Mononuclear cell (primary cell): ENCODE results near the gene CCR5AS.

Source experiments
- H3K27me3 ChIP-seq: 2 replicates; pipeline ENCODE4 v1.6.0; 2011; ENCODE audit warnings: low read length, control low read depth; ENCODE audit not compliant: insufficient read depth
- H3K4me1 ChIP-seq: 2 replicates; pipeline ENCODE4 v1.5.1; 2011; ENCODE audit warnings: mild to moderate bottlenecking, low read length, control low read depth; ENCODE audit not compliant: insufficient read depth
- H3K4me3 ChIP-seq: 2 replicates; pipeline ENCODE4 v1.5.1; 2011; ENCODE audit warnings: mild to moderate bottlenecking, low read length, moderate library complexity
- H3K9me3 ChIP-seq: 2 replicates; pipeline ENCODE4 v1.5.1; 2011; ENCODE audit warnings: low read depth, mild to moderate bottlenecking, control low read depth, low read length

Gene CCR5AS

DNA sequence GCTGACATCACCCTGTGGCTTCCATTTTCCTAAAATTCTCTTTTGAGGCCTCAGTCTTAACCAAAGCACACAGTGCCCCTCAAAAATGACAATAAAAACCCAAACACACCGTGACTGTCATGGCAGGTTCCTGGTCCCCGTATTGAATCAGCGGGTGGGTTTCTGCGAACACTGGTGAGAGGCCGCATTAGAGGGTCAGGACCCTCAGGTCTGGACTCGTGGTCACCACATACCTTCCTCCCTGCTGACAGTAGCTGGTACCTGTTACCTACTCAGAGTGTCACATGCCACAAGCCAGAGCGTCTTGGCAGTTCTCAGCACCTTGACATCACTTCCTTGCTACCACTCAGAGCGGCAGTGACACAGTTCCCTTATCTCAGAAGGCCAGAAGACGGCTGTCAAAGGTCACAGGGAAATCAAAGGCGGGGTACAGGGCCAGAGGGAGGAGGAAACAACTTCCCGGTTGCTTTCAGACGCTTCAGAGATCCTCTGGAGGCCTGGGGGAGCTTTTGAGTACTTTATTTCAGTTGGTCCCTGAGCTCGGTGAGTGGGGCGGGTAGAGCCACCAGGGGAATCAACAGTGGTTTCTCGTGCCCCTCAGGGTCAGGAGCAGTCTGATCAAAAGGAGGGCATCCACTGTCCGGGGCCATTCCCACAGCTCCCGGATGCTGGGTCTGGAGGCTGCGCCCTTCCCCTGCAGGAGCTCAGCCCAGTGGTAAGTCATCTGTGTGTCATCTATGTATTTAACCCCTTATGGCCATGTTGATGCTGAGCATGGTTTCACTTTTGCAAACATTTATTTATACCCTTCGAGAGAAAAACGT is at the start of gene CCR5AS, which contains the start of gene CCRL2:
Gene CCR5AS (minus strand): TSS at position 279 of the 824 bp plus-strand sequence.
Gene CCRL2 (plus strand): TSS at position 472 of the 824 bp plus-strand sequence. CDS start 821 bp downstream, outside the sequence.
- H3K9me3 ChIP-seq, result no peaks in the 10 kb centered on the region
- H3K4me3 ChIP-seq, result peak within 1 kb of the TSS; percentile 42
- H3K27me3 ChIP-seq, result no peaks in the 10 kb centered on the region
- peaks cover 40% of the 10 kb centered on the region for H3K4me1 ChIP-seq

DNA sequence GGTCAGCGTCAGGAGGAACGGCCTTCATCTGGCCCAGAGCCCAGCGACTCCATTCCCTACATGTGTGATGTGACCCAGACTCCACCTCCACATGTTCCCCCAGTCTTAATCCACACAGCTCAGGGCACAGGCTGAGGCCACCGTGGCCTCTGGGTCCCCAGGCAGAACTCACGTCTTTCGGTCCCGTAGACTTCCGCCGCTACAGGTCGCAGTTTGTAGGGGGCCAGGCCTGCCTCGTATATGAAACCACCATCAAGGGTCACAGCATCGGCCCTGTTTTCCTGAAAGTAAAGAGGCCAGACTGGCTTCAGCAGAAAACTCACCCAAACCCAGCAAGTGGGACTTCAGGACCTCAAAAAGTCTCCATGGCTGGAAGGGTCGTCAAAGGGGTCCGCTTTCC is 49.3 kb upstream of the CCR5AS start:
- H3K27me3 ChIP-seq, result peaks cover 5% of the 10 kb centered on the region
- H3K9me3 ChIP-seq, result no peaks in the 10 kb centered on the region
- no peaks in the 10 kb centered on the region for H3K4me1 ChIP-seq
- no peak overlapping the region for H3K4me3 ChIP-seq

DNA sequence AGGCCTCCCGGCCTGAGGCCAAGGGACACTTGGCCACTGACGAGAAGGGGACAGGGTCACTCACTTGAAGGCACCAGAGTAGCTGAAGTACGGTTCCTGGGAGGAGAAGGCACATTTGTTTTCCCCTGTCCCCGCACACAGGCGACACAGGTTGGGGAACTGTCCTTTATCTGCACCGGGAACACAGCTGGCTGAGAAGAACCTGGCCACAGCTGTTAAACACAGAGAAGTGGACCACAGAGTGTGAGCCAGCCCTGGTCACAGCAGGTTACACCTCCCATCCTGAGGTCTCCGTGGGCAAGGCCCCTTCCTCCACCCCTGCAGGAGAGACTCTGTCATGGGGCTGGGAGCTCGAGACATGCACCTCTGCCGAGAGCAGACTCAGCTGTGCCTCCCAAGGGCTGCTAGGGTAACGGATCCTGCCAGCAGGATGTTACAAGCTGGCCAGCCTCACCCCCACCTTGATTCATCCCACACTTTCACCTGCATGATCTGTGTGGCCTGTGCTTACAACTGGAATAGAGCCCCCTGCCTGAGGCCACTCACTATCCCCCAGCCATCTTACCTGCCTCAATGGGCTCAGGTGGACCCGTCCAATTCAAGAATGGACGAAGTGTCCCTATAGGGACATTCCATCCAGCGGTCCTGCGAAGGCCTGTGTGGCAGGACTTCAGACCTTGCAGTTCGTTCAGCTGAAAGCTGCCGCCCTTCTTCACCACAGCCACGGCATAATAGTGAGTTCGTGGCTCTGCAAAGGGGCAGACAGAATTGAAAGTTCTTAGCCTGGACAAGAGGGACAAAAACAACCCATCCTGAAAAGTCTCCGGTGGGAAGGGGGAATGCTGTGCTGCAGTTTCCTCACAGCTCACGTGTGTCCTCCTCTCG is 48.6 kb upstream of the CCR5AS start:
- Histone ChIP-seq H3K4me1 (no peaks in the 10 kb centered on the region), H3K27me3 (peaks cover 4% of the 10 kb centered on the region), H3K4me3 (no peak overlapping the region), H3K9me3 (no peaks in the 10 kb centered on the region)

DNA sequence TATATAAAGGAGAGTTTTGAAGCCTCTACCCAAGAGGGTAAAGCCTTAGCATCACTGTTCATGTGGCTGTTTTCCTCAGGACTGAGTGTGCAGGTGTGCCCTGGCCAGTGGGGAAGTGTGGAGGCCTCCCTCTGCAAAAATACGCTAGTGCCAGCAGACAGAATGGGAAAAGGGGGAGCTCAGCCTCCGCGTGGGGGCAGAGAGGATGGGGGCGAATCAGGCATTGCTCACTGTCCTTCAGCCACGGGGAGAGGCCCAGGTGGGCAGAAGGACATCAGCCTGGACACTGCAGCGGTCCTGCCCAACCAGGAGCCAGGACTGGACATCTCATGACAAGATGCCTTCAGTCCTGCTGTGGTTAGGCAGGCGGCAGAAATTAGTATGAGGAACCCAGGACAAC is 47.7 kb upstream of the CCR5AS start:
- Histone ChIP-seq H3K4me3 (no peak overlapping the region), H3K27me3 (peaks cover 4% of the 10 kb centered on the region), H3K4me1 (no peaks in the 10 kb centered on the region), H3K9me3 (no peaks in the 10 kb centered on the region)

DNA sequence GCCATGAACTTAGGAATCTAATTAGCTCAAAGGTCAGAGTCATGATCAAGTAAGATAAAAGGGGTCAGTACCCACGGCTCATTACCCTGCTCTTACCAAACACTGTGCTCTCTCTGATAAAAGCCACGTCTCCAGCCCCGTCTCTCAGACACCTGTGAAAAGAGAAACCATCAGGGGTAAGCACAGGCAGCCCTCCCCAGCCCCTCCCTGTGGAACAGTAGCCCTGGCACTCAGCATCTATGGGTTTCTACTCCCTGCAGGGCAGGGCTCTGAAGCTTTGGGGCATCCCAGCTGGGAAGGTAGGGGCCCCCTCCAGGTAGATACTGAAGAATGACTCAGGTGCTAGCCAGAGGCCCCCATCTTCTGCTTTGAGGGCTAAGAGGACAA is 47.3 kb upstream of the CCR5AS start:
- no peaks in the 10 kb centered on the region for H3K4me1 ChIP-seq
- peaks cover 4% of the 10 kb centered on the region for H3K27me3 ChIP-seq

DNA sequence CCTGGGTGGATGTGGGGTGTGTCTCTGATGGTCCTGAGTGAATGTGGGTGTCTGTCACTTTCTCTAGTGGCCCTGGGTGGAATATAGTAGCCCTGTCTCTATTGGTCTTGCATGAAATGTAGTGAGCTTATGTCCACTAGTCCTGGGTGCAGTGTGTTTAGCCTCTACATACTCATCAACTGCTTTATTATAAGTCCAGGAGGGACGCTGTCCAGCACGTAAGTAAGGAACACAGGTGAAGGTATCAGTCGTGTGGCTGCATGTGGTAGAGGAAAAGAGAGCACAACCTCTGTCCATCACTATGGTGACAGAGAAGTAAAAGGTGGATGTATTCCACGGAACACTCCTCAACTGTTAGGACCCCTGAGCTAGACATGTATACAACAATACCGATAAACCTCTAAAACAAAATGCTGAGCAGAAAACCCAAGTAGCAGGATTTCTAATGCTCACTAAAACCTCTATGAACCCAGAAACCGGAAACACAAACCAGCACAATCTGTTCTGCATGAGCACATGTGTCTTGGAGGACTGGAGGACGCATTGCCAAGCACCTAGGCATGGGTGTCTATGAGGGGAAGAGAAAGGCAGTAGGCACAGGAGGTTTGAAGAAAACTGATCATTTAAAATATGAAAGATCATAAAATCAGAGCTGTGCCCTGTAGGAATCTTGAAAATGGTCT is 46.8 kb upstream of the CCR5AS start:
- Histone ChIP-seq H3K27me3 (peaks cover 4% of the 10 kb centered on the region), H3K4me1 (no peaks in the 10 kb centered on the region), H3K4me3 (no peak overlapping the region), H3K9me3 (no peaks in the 10 kb centered on the region)

More for the DNA sequence above, 47.3 kb upstream of the CCR5AS start:
- no peaks in the 10 kb centered on the region for H3K9me3 ChIP-seq
- no peak overlapping the region for H3K4me3 ChIP-seq

DNA sequence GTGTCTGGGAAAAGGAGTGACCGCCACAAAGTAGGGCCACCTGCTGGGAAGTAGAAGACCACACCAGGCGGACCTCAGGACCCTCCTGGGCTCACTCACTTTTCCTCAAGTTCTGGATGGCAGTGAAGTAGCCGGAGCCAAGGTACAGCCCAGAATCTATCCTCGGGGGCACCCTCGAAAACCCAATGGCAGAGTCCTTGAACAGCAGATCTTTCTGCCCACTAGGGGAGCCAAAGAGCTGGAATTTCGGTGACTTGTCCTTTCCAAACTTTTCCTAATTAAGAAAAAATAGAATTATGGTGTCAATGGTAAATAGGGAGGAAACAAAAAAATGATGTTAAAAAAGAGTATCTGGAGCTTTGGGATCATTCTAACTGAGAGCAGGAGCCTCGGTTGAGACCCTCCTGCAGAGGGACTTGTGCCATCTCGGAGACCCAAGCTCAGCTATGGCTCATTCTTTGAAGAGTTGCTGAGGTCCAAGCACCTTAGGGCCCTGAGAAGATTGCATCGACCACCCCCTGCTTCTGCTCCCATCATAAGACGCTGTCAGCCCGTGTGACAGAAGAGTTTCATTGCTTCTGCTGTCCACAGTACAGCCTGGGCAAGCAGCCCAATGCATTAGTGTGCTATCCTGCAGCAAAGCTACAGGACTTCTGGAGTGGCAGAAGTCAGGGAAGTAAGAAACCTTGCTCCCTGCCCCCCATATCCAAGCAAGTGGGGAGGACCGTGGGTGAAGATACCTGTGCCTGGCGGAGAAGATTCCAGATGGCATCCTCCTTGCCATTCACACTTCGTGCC is 43.1 kb upstream of the CCR5AS start:
- Histone ChIP-seq H3K9me3 (no peaks in the 10 kb centered on the region), H3K4me3 (no peak overlapping the region), H3K27me3 (peaks cover 4% of the 10 kb centered on the region), H3K4me1 (peaks cover 11% of the 10 kb centered on the region)

DNA sequence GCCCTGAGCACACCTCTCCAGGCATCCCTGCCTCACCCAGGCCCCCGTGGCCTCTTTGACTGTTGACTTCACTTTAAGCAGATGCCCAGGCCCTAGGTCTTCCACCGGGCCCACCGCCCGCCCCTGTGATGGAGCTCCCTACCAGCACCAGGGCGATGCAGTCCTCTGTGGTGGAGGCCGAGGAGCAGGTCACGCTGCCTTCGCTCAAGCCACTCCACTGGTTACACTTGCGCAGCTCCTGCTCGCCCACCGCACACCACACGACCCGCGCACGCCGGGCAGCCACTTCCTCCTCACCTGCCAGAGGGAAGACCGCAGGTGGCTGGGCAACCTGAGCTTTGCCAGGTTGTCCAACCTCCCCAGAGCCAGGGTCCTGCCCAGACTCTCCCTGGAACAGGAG is 41.9 kb upstream of the CCR5AS start:
- peaks cover 11% of the 10 kb centered on the region for H3K4me1 ChIP-seq
- H3K4me3 ChIP-seq, result no peak overlapping the region
- no peaks in the 10 kb centered on the region for H3K9me3 ChIP-seq
- peaks cover 3% of the 10 kb centered on the region for H3K27me3 ChIP-seq

DNA sequence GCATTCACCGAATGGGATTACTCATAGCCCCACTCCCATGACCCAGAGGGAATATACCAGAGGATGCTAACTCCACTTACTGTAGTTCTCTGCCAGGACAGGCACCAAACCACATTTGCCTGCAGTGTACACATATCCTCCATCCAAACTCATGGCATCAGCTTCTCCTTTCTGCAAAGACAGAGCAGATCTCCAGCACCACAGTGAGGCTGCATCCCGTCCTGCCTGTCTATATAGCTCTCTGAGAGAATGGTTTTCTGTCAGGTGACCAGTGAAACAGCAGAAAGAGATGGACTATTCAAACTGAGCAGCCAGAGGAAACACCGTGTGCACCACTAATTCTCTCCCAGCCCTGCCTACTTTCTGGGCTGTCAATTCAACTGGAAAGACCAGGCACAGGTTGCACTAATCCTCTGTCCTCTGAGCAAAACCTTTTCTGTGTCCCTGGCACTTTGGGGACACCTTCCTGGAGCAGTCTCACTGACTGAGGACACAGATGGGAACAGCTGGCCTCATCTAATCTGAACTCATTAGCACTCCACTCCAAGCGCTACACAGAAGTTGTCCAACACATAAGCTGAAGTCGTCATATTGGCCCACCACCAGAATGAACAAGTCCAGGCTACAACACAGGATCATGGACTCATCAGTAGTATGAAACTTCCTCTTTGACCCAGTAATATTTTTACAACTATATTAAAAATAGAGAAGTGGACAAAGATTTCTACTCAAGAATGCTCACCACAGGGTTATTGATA is 40.5 kb upstream of the CCR5AS start:
- Histone ChIP-seq H3K4me1 (peaks cover 11% of the 10 kb centered on the region), H3K27me3 (no peaks in the 10 kb centered on the region), H3K4me3 (no peak overlapping the region), H3K9me3 (no peaks in the 10 kb centered on the region)

DNA sequence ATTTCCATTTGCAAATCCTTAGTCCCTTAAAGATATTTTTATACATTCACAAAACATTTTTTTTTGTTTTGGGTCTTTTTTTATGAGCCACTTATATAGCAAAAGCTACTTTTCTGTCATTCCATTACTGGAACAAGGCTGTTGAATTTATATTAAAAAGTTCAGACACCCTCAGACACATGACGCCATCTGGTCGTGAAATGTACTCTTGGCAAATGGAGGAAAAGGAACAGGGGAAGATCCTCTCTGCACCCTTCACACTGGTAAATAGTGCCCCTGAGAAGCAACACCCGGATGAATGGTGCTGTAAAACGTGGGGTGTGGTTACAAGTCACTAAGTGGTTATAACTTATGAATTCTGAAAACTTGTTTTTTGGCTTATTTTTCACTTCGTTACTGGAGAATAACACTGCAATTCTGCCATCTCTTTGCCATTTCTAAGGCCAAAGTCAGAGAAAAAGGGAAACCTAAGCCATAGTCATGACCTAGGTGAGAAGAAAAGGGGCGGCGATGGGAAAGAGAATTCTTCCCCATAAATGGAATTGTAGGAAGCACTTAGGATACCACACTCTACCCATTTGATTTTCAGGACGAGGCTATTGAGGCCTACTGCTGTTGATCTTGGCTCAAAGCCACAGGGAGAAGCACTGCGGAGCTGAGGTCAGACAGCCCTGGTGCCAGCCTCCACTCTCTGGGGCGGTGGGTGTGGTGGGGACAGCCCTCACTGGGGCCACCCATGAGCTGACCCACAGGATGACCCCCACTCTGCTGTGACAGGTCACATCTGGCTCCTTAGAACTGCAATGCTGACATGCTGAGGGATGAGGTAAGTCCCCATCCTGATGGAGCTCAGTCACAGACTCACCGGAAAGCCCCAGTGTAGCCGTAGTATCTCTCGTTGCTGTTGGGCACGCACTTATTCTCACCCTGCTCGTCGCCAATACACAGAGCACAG is 36.0 kb upstream of the CCR5AS start:
- H3K27me3 ChIP-seq, result no peaks in the 10 kb centered on the region
- no peak overlapping the region for H3K4me3 ChIP-seq
- peaks cover 16% of the 10 kb centered on the region for H3K4me1 ChIP-seq
- no peaks in the 10 kb centered on the region for H3K9me3 ChIP-seq

DNA sequence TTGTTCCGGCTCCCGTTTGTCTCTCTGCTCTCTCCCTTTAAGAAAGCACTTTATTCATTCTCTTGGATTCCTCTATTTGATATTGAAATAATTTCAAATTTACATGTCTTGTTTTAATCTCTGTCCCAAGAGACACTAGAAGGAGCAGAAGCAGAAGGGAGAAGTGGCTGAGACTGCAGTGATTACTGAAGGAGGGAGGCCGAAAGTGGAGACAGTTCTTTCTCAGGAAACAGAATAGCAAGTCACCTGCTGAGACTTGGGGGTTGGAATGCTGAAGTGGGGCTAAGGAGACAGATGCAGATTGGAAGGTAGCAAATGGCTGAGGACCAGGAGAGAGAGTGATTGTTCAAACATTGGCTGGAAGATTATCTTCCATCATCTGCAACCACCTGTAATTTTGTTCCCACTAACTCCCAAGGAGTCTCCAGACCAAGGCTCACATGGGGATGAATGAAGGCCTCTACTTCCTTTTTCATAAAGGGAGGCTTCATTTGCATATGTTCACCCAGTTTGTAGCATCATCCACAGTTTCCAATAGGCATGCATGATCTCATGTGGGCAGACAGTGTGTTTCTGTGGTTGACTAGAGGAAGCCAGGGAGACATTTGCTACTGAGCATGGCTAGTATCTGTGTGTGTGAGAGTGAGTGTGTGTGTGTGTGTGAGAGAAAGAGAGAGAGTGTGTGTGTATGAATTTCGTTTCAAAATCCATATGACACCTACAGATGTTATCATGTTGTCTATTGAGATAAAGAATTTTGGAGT is 33.8 kb upstream of the CCR5AS start:
- H3K4me3 ChIP-seq, result no peak overlapping the region
- H3K4me1 ChIP-seq, result peaks cover 8% of the 10 kb centered on the region
- no peaks in the 10 kb centered on the region for H3K9me3 ChIP-seq
- H3K27me3 ChIP-seq, result no peaks in the 10 kb centered on the region

DNA sequence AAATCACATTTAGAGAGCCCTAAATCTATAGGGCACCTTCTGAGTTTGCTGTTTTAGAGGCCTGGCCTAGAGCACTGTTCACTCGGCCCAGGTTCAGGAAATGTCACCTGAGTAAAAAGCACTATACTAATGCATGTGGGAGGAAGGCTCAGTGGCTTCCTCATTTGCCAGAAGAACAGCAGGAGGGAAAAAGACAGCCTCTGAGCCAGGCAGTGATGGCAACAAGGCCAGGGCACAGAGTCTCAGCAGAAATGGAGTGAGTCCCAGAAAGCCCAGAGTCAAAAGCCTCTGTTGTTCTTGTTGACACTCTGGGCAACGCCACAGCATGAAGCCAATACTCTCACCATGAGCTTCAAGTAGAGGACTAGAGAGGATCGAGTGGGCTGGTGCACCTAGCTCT is 32.0 kb upstream of the CCR5AS start:
- Histone ChIP-seq H3K27me3 (no peaks in the 10 kb centered on the region), H3K4me3 (no peak overlapping the region), H3K9me3 (no peaks in the 10 kb centered on the region), H3K4me1 (peaks cover 8% of the 10 kb centered on the region)
